HepG2 (cell line): ENCODE results near the gene COL8A1. TPM values are rescaled to one million over a fixed set of nuclear protein-coding genes. Genes with fewer than 3 reads are reported as not detected.

Experiments
- ATAC-seq: fragments of 200-7000 bp; cut with Tn5 transposase; 3 replicates; pipeline ENCODE4 v1.9.1; 2020; ENCODE audit warnings: mild to moderate bottlenecking, moderate library complexity
- BruUV-seq: library from RNA; stranded (reverse); fragments of 400-500 nt; replicated peaks from 2 replicates; lab custom pipeline; 2021; lab: Mats Ljungman, UMichigan
- CTCF ChIA-PET: fragments of 300-600 bp; formaldehyde crosslinking; extraction: SDS; loops from one replicate; lab custom pipeline; 2021; ENCODE audit warnings: low total read pairs, inconsistent platforms, low intra/inter-chr PET ratio; lab: Yijun Ruan, JAX
- POLR2A ChIA-PET: fragments of 350-600 bp; sonication (Branson Sonifier 250); formaldehyde crosslinking; loops from one replicate; lab custom pipeline; 2020; ENCODE audit warnings: antibody characterized with exemption, inconsistent platforms; lab: Yijun Ruan, JAX
- DNase-seq: peaks from one replicate; pipeline ENCODE4 v3.0.0-alpha.2; 2015; ENCODE audit warnings: low spot score
- FAIRE-seq: peaks from 3 replicates; lab custom pipeline; 2011; peaks lifted over from hg19 to GRCh38; lab: Jason Lieb, UNC
- H2AFZ ChIP-seq: one replicate; pipeline ENCODE4 v1.6.1; 2011; ENCODE audit warnings: low read length, inconsistent platforms
- H3K27ac ChIP-seq: fragments of 300-600 bp; 3 replicates; pipeline ENCODE4 v1.8.0; 2011; ENCODE audit warnings: mixed run types, mild to moderate bottlenecking, mixed read lengths, low read length, inconsistent platforms; ENCODE audit not compliant: insufficient read depth; ENCODE audit errors: extremely low read length
- H3K27me3 ChIP-seq, 2 experiments: fragments of 200-600 bp in 1 of 2; 2 replicates in 1 of 2; 3 replicates in 1 of 2; pipeline versions ENCODE4 v1.6.0 to v1.8.0; 2011; ENCODE audit warnings: low read length in 2 of 2, mild to moderate bottlenecking in 2 of 2, moderate library complexity in 2 of 2, inconsistent platforms in 1 of 2; ENCODE audit not compliant: insufficient read depth in 2 of 2, control insufficient read depth in 1 of 2
- H3K36me3 ChIP-seq, 2 experiments: fragments of 200-600 bp in 1 of 2; replicated peaks in 1 of 2; 2 replicates in 1 of 2; 3 replicates in 1 of 2; pipeline versions ENCODE4 v1.5.1 to v1.8.0; 2011; ENCODE audit warnings: low read length in 2 of 2, inconsistent platforms in 1 of 2; ENCODE audit not compliant: insufficient read depth in 2 of 2, control insufficient read depth in 1 of 2
- H3K4me1 ChIP-seq: 2 replicates; pipeline ENCODE4 v1.5.1; 2012; ENCODE audit warnings: low read length, inconsistent platforms; ENCODE audit not compliant: insufficient read depth
- H3K4me2 ChIP-seq: 2 replicates; pipeline ENCODE4 v1.6.0; 2011; ENCODE audit warnings: low read depth, low read length, inconsistent platforms
- H3K4me3 ChIP-seq, 3 experiments: fragments of 200-600 bp in 1 of 3; sonication (generic), shearing (Covaris generic) in 1 of 3; replicated peaks in 1 of 3; 2 replicates each; pipeline ENCODE4 v1.5.1; 2011 to 2016; ENCODE audit warnings: low read length in 3 of 3, inconsistent platforms in 2 of 3, low read depth in 2 of 3, mild to moderate bottlenecking in 2 of 3, control low read depth in 1 of 3, mixed read lengths in 1 of 3; ENCODE audit not compliant: insufficient read depth in 1 of 3
- H3K79me2 ChIP-seq: one replicate; pipeline ENCODE4 v1.6.1; 2011; ENCODE audit warnings: low read length, inconsistent platforms; ENCODE audit not compliant: insufficient read depth
- H3K9ac ChIP-seq: 2 replicates; pipeline ENCODE4 v1.6.0; 2011; ENCODE audit warnings: mild to moderate bottlenecking, low read depth, low read length, inconsistent platforms; ENCODE audit not compliant: insufficient read depth
- H3K9me3 ChIP-seq: 2 replicates; pipeline ENCODE4 v1.5.1; 2012; ENCODE audit warnings: mild to moderate bottlenecking, low read length
- H4K20me1 ChIP-seq: 2 replicates; pipeline ENCODE4 v1.6.0; 2011; ENCODE audit warnings: inconsistent platforms, mild to moderate bottlenecking, low read length, moderate library complexity; ENCODE audit not compliant: insufficient read depth
- HMGA1 ChIP-seq: sonication (generic); formaldehyde crosslinking; conservative IDR thresholded peaks from 2 replicates; pipeline ENCODE4 v1.4.0; 2020; ENCODE audit warnings: missing genetic modification reagents
- KLF13 ChIP-seq: sonication (generic); formaldehyde crosslinking; IDR thresholded peaks from 2 replicates; pipeline ENCODE4 v1.4.0; 2020; ENCODE audit warnings: mild to moderate bottlenecking, missing genetic modification reagents
- MNT ChIP-seq: fragments of 450-650 bp; IDR thresholded peaks from 2 replicates; pipeline ENCODE4 v1.6.1; 2016
- STAT5B ChIP-seq: sonication (generic); formaldehyde crosslinking; IDR thresholded peaks from 2 replicates; pipeline ENCODE4 v1.4.0; 2020; ENCODE audit warnings: missing genetic modification reagents
- TAF15 ChIP-seq: fragments of 200-400 bp; formaldehyde crosslinking; IDR thresholded peaks from one replicate; pipeline ENCODE4 v1.6.1; 2018; ENCODE audit warnings: mild to moderate bottlenecking, low read depth, low read length; ENCODE audit not compliant: poor library complexity, severe bottlenecking
- TCF12 ChIP-seq, 2 experiments: fragments of 450-650 bp in 1 of 2; sonication (generic) in 1 of 2; formaldehyde crosslinking in 1 of 2; IDR thresholded peaks; 2 replicates each; pipeline versions ENCODE4 v1.6.1 to v1.8.0; 2017 to 2022; ENCODE audit warnings: antibody characterized with exemption in 1 of 2, mild to moderate bottlenecking in 1 of 2, missing genetic modification reagents in 1 of 2, moderate library complexity in 1 of 2
- YY1 ChIP-seq: IDR thresholded peaks from 2 replicates; pipeline ENCODE4 v1.6.1; 2011; ENCODE audit warnings: low read length, low read depth, moderate library complexity, mild to moderate bottlenecking; ENCODE audit not compliant: insufficient read depth, insufficient replicate concordance
- ZBTB33 ChIP-seq: sonication (generic); formaldehyde crosslinking; IDR thresholded peaks from 2 replicates; pipeline ENCODE4 v1.4.0; 2020; ENCODE audit warnings: missing genetic modification reagents
- ZFP62 ChIP-seq: sonication (generic); formaldehyde crosslinking; IDR thresholded peaks from 2 replicates; pipeline ENCODE4 v1.4.0; 2020; ENCODE audit warnings: missing genetic modification reagents
- ZNF138 ChIP-seq: sonication (generic); formaldehyde crosslinking; IDR thresholded peaks from 2 replicates; pipeline ENCODE4 v1.5.0; 2020; ENCODE audit warnings: mild to moderate bottlenecking, low read depth, missing genetic modification reagents
- ZNF362 ChIP-seq: sonication (generic); formaldehyde crosslinking; IDR thresholded peaks from 2 replicates; pipeline ENCODE4 v1.4.0; 2020; ENCODE audit warnings: missing genetic modification reagents, mild to moderate bottlenecking, borderline replicate concordance
- ZNF550 ChIP-seq: sonication (generic); formaldehyde crosslinking; IDR thresholded peaks from 2 replicates; pipeline ENCODE4 v1.4.0; 2020; ENCODE audit warnings: mild to moderate bottlenecking, missing genetic modification reagents, borderline replicate concordance
- ZNF572 ChIP-seq: sonication (generic); formaldehyde crosslinking; IDR thresholded peaks from 2 replicates; pipeline ENCODE4 v1.5.1; 2020; ENCODE audit warnings: mild to moderate bottlenecking, missing genetic modification reagents
- WGBS: methylation state at CpG from one replicate; pipeline ENCODE4 v1.1.6; 2017; ENCODE audit warnings: low lambda C conversion rate; 5-methylcytosine and 5-hydroxymethylcytosine counted together
- in situ Hi-C: cut with HindIII; loops from 2 replicates; pipeline ENCODE4 v1.10.0; 2017; ENCODE audit warnings: low pct_unique_long_range_greater_than_20kb; ENCODE audit not compliant: extremely low pct_ligation_motif_present
- intact Hi-C: fragments of 100-400 bp; cut with micrococcal nuclease; formaldehyde crosslinking; loops from one replicate; pipeline ENCODE4 v1.10.0; 2022; ENCODE audit not compliant: unreplicated experiment
- polyA plus RNA-seq, 8 experiments: library from polyadenylated mRNA; depleted of rRNA in 3 of 8; stranded (reverse) in 7 of 8; unstranded in 1 of 8; fragments of >200 nt; fragmentation: Illumina TruSeq in 4 of 8; extraction: Trizol in 4 of 8; gene quantifications; 2 replicates each; pipeline versions ENCODE4 v1.2.1 to v1.2.3, GENCODE V29; 2011 to 2016; ENCODE audit warnings: low read depth in 4 of 8, missing spikeins in 1 of 8, mixed read lengths in 1 of 8; ENCODE audit not compliant: insufficient read depth in 1 of 8
- total RNA-seq, 5 experiments: library from RNA; depleted of rRNA; stranded (reverse); fragments of >200 nt; fragmentation: Illumina TruSeq; extraction: Trizol; gene quantifications; 2 replicates each; pipeline ENCODE4 v1.2.3, GENCODE V29; 2016; ENCODE audit warnings: low read depth in 1 of 5

Gene COL8A1
- total and polyA plus RNA-seq, 2 of the 13 experiments (the other 11 are each of a cell fraction or from before 2014, with no cell fraction given), result not detected

- BruUV-seq, result no TSS peak
- FAIRE-seq, result no peak
Measured at GRCh38 chr3:99620077-99620767, 18.2 kb upstream of the COL8A1 start.

GRCh38 chr3:99620976-99621375 is 17.4 kb upstream of the COL8A1 start:
- in situ Hi-C loops, result no loop called here
- ChIA-PET CTCF (no interaction called here), POLR2A (no interaction called here)
- Histone ChIP-seq H3K9ac (no peak overlapping the region), H3K27me3 (no peaks in the 10 kb centered on the region), H3K79me2 (no peaks in the 10 kb centered on the region), H3K4me2 (no peak overlapping the region), H4K20me1 (no peaks in the 10 kb centered on the region), H2AFZ (no peak overlapping the region), H3K36me3 (no peaks in the 10 kb centered on the region), H3K9me3 (no peaks in the 10 kb centered on the region), H3K4me3 (no peak overlapping the region), H3K27ac (no peak overlapping the region), H3K4me1 (no peaks in the 10 kb centered on the region)
- DNase-seq, result no peak
- BruUV-seq, result no TSS peak
- ATAC-seq, result no peak
- no peak for FAIRE-seq
- intact Hi-C loops, result no loop called here
- WGBS, result 0% methylated on average over 2 of the region's 2 CpGs
- TF ChIP-seq HMGA1 (no peak), KLF13 (no peak), STAT5B (CRISPR knock-in tag) (no peak), ZNF362 (CRISPR knock-in tag) (no peak), ZBTB33 (CRISPR knock-in tag) (no peak), ZNF550 (CRISPR knock-in tag) (no peak)

More at GRCh38 chr3:99620077-99620767, 18.2 kb upstream of the COL8A1 start:
- WGBS, result 3% methylated on average over 1 of the region's 1 CpG
- intact Hi-C loops, result no loop called here
- Histone ChIP-seq H3K9ac (no peak overlapping the region), H3K27ac (no peak overlapping the region), H3K36me3 (no peaks in the 10 kb centered on the region), H4K20me1 (no peaks in the 10 kb centered on the region), H3K9me3 (no peaks in the 10 kb centered on the region), H3K4me3 (no peak overlapping the region), H2AFZ (no peak overlapping the region)
- POLR2A ChIA-PET, result no interaction called here
- DNase-seq (no peak), ATAC-seq (no peak)
- no peak for TF ChIP-seq TAF15
- TF ChIP-seq ZFP62, result no peak
- TF ChIP-seq YY1, result no peak
- no peak for TF ChIP-seq ZNF138 (CRISPR knock-in tag)
- no peak for TF ChIP-seq ZNF572 (CRISPR knock-in tag)
- no peak for TF ChIP-seq TCF12 (IDR thresholded peaks at IDR 0.05)
- TF ChIP-seq TCF12 (CRISPR knock-in tag; IDR thresholded peaks at IDR 0.05), result no peak
- no peak for TF ChIP-seq MNT
- TF ChIP-seq, all 625 proteins: peak for 0
- no peaks in the 10 kb centered on the region for H3K79me2 ChIP-seq
- in situ Hi-C loops, result no loop called here
- no peak overlapping the region for H3K4me2 ChIP-seq
- no peaks in the 10 kb centered on the region for H3K27me3 ChIP-seq
- H3K4me1 ChIP-seq, result no peaks in the 10 kb centered on the region
- CTCF ChIA-PET, result no interaction called here
